Measurements from ENCODE around the gene TRIP12. TPM values are rescaled to one million over a fixed set of nuclear protein-coding genes. Genes with fewer than 3 reads are reported as not detected.

TRIP12 gene
- total and polyA plus RNA-seq, 2 of the 8 experiments (the other 6 are each of a cell fraction or from before 2014, with no cell fraction given) = 23.1 to 174 TPM

DNA sequence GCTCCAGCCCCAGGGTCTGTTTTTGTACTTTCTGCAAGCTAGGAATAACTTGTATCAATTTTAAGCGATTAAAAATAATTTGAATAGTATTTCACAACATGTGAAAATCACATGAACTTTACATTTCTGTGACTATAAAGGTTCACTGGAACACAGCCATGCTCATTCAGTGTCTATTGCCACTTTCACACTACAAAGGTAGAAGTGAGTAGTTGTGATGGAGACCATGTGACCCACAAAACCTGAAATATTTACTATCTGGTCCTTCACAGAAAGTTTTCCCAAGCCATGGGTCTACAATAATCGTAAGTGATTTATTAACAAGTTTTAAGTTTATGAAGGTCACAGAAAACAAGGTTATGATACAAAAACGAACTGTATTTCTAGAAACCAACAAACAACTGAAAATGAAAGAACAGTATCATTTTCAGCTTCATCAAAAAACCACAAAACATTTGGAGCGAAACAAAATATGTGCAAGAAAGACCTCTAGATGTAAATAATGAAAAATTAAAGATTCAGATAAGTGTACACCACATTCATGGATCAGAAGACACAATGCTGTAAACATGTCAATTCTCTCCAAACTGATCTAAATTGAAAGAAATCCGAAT is 138.6 kb downstream of the TRIP12 start:
- Histone ChIP-seq H2AK5ac (ENCODE audit: low read depth, low read length) (no peak overlapping the region), H2AFZ (ENCODE audit: low read length) (no peak overlapping the region), H4K5ac (ENCODE audit: insufficient read length, low read depth, low read length) (no peak overlapping the region), H3K23ac (ENCODE audit: insufficient read length) (no peak overlapping the region), H2BK12ac (ENCODE audit: low read depth, low read length) (no peak overlapping the region), H3K4ac (replicated peaks; ENCODE audit: insufficient read length, low read depth, low read length) (no peak overlapping the region), H3K9ac (replicated peaks in 1 of 4; ENCODE audit: extremely low read depth in 1 of 4, low read depth in 3 of 4, low read length in 3 of 4) (no peak overlapping the region), H4K20me1 (replicated peaks in 1 of 2; ENCODE audit: control insufficient read depth in 1 of 2, insufficient read depth in 2 of 2, low read length in 2 of 2) (peaks cover 0 to 2% of the 10 kb centered on the region in 2 experiments), H3K79me2 (ENCODE audit: control insufficient read depth in 1 of 2, insufficient read depth in 2 of 2, low read length in 2 of 2) (peaks cover 0 to 9% of the 10 kb centered on the region in 2 experiments; a peak in 1 of 4 replicates), H2BK120ac (replicated peaks; ENCODE audit: low read depth, low read length) (no peak overlapping the region), H4K8ac (ENCODE audit: extremely low read depth, insufficient read depth, low read length) (no peak overlapping the region), H2BK5ac (ENCODE audit: low read depth, low read length) (no peak overlapping the region), H3K9me3 (ENCODE audit: insufficient read depth in 2 of 2, low read depth in 1 of 2, low read length in 1 of 2) (no peaks in the 10 kb centered on the region), H3K4me2 (ENCODE audit: insufficient read depth in 1 of 2, low read depth in 2 of 2, low read length in 2 of 2) (no peak overlapping the region), H4K91ac (replicated peaks; ENCODE audit: insufficient read length, low read length) (no peak overlapping the region), H3K23me2 (ENCODE audit: low read depth, low read length) (no peaks in the 10 kb centered on the region), H3K79me1 (ENCODE audit: low read depth, low read length) (no peaks in the 10 kb centered on the region), H3K14ac (ENCODE audit: insufficient read length) (no peak overlapping the region), H3K4me3 (ENCODE audit: extremely low read depth in 1 of 4, insufficient read depth in 2 of 4, low read depth in 3 of 4, low read length in 4 of 4) (no peak overlapping the region), H3K18ac (ENCODE audit: extremely low read depth, low read length) (no peak overlapping the region), H3K56ac (replicated peaks; ENCODE audit: insufficient read length, low read depth, low read length) (no peak overlapping the region), H2BK15ac (ENCODE audit: low read length) (no peak overlapping the region), H3K36me3 (ENCODE audit: control insufficient read depth in 2 of 4, insufficient read depth in 4 of 4, low read length in 3 of 4) (peaks cover 0 to 29% (median 14%) of the 10 kb centered on the region in 4 experiments; a peak in 6 of 8 replicates), H2BK20ac (ENCODE audit: low read length) (no peak overlapping the region), H3K27me3 (replicated peaks in 1 of 4; ENCODE audit: control insufficient read depth in 3 of 4, extremely low read depth in 1 of 4, insufficient read depth in 3 of 4, low read length in 3 of 4) (no peaks in the 10 kb centered on the region), H3K27ac (ENCODE audit: low read depth, low read length) (no peak overlapping the region), H3K4me1 (replicated peaks in 1 of 4; ENCODE audit: control insufficient read depth in 3 of 4, insufficient read depth in 4 of 4, low read length in 3 of 4) (peaks cover 0 to 15% (median 6%) of the 10 kb centered on the region in 4 experiments; a peak in 6 of 7 replicates)
- DNase-seq (ENCODE audit: low read depth in 1 of 2, low spot score in 2 of 2) (no peak), FAIRE-seq (no peak)
- no peak for TF ChIP-seq RNF2 (IDR thresholded peaks at IDR 0.05; ENCODE audit: borderline replicate concordance, low read depth, low read length, missing control alignments, poor library complexity, severe bottlenecking)
- no peak for TF ChIP-seq EGR1 (IDR thresholded peaks at IDR 0.05; ENCODE audit: borderline replicate concordance, low read depth, low read length)
- no peak for TF ChIP-seq SIX5 (IDR thresholded peaks at IDR 0.05; ENCODE audit: low read depth, low read length)
- TF ChIP-seq EZH2 (IDR thresholded peaks at IDR 0.05; ENCODE audit: low read depth, low read length, severe bottlenecking) = no peak
- TF ChIP-seq ZNF274 (IDR thresholded peaks at IDR 0.05; ENCODE audit: borderline replicate concordance, extremely low read depth, low read length) = no peak
- no peak for TF ChIP-seq JUN (IDR thresholded peaks at IDR 0.05; ENCODE audit: low read depth, low read length)
- WGBS, 2 experiments (ENCODE audit: extremely low coverage in 1 of 2, insufficient coverage in 1 of 2, insufficient read length in 1 of 2, insufficient replicate concordance in 2 of 2, low coverage in 1 of 2, low lambda C conversion rate in 2 of 2, missing lambda C conversion rate in 1 of 2) = 85% methylated on average over 5 of the region's 5 CpGs; no CpG with 5 or more reads in 1 of the 2 experiments
- ChIA-PET POLR2A (ENCODE audit: partially characterized antibody) (no interaction called here), CTCF (ENCODE audit: partially characterized antibody) (interaction anchor here (0.6 to 3.4 kb wide), 4 partner anchors 18 to 137 kb away, joined by 3 to 24 read pairs (median 4); no protein-coding TSS in a partner anchor)
